ENCODE measurements around the gene FAM43A.

The FAM43A gene

DNA sequence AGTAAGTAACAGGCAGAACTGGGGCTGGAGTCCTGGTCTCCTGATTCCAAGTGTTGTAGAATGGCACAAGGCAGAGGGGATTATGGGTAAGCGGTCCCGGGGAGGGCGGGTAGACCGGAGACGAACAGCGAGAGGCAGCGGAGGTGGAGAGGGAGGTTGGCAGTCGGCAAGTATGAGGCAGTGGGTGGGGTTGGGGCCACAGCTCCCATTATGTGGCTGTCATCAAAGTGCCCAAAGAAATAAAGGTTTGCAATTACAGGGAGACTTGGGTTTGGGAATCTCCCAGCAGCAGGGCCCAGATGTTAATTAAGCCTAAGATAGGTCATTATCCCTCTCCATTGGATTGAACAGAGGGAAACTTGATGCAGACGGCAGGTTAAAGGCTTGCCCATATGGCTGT lies 16.9 kb downstream of the FAM43A start:
- FAIRE-seq (no peak), DNase-seq (ENCODE audit: extremely low spot score, insufficient read length, low read depth) (no peak)

GRCh38 chr3:194705227-194705626 lies 19.5 kb downstream of the FAM43A start:
- FAIRE-seq (no peak), DNase-seq (ENCODE audit: extremely low spot score, insufficient read length, low read depth) (no peak)

DNA sequence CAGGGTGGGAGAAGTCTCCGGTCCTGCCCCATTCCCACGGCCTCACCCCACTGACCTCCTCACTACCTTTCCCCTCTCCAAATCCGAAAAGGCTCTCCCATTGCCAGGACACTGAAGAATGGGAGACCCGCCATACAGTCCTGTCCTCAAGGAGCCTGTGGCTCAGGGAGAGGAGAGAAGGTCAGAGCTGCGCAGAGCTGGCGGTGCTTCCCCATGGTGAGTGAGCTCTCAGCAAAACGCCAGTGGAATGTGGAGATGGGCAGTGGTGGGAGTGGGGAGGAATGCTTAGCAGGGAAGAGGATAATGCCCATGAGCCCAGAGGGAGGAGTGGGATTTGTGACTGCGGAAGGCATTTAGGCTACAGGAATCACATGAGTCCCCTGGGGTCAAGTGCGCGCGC lies 20.1 kb downstream of the FAM43A start:
- FAIRE-seq (no peak), DNase-seq (ENCODE audit: extremely low spot score, insufficient read length, low read depth) (no peak)

GRCh38 chr3:194707147-194707540 lies 21.5 kb downstream of the FAM43A start:
- FAIRE-seq (no peak), DNase-seq (ENCODE audit: extremely low spot score, insufficient read length, low read depth) (no peak)

DNA sequence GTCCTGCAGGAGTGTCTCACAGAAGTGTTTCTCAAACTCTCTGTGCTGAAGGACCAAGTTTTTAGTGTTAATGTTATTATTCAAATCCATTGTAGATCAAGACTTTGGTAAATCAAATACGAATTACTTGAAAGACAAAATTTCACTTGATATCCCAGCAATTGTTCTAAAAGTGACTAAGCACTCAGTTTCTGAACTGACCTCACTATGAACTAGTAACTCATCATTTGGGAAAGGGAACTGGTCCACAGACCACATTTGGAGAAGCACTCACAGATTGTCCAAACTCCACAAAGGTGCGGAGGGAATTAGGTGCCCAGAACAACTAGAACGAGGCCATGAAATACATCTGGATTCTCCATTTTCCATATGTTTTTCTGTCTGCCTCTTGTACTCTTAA lies 25.6 kb downstream of the FAM43A start:
- no peak for FAIRE-seq
- no peak for DNase-seq (ENCODE audit: extremely low spot score, insufficient read length, low read depth)

- DNase-seq (ENCODE audit: extremely low spot score, insufficient read length, low read depth) (no peak), FAIRE-seq (no peak)
Measured at GRCh38 chr3:194711913-194712312, 26.2 kb downstream of the FAM43A start.

DNA sequence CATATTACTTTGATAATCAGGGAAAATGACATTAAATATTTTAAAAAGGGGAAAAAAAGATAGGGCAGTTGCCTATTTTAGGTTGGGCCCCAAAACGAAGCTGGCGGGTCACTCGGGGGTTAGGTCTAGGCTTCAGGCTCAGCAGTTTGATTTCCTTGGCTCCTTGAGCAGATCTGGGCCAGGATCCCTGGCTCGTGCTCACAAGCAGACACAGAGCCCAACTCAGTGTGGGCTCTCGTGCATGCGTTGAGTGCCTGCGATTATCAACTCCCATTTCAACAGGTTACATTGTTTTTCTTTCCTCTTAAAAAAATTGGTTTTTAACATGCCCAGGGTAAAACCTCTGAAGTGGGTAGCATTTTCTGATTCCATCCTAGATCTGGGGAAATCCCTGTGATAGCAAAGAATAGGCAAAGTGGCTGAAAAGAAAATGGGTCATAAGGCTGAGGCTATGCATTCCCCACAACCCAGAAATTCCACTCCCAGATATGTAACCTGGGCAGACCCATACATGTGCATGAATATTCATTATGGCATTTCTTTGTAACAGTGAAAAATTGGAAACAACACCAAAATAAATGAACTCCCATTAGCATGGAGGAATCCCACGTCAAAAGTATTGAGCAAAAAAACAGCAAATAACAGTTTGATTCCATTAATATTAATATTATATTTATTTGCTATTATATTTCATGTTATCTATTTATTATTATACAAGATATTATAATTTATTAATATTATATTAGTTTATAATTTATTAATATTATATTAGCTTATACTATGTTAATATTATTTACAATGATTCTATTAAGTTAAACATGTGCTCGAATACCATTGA lies 27.8 kb downstream of the FAM43A start:
- no peak for DNase-seq (ENCODE audit: extremely low spot score, insufficient read length, low read depth)
- no peak for FAIRE-seq

- FAIRE-seq (no peak), DNase-seq (ENCODE audit: extremely low spot score, insufficient read length, low read depth) (no peak)
Measured at GRCh38 chr3:194714137-194714455, 28.4 kb downstream of the FAM43A start.

DNA sequence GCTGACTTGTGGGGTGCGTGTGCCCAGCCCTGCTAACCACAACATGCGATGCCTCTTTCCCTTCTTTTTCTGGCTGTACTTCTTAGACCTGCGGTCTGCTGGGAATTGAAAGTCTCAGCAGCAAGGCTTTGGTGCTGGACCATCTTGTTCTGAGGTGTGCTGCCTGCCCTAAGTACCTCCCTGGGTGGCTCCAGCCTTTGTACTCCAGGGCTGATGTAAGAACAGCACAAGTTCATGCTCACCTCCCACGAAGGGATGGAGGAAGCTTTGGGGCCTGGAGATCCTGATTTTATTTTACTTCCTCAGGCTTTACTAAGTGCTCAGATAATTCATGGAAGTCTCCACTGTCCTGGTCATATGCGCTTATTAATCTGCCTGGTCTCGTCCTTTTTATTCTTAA lies 28.9 kb downstream of the FAM43A start:
- FAIRE-seq = no peak

GRCh38 chr3:194715022-194715800 lies 29.5 kb downstream of the FAM43A start:
- no peak for DNase-seq (ENCODE audit: extremely low spot score, insufficient read length, low read depth)
- no peak for FAIRE-seq

More for the DNA sequence above, 28.9 kb downstream of the FAM43A start:
- DNase-seq (ENCODE audit: extremely low spot score, insufficient read length, low read depth) = no peak

- FAIRE-seq (no peak), DNase-seq (ENCODE audit: extremely low spot score, insufficient read length, low read depth) (no peak)
Measured at GRCh38 chr3:194718079-194718478, 32.4 kb downstream of the FAM43A start.

DNA sequence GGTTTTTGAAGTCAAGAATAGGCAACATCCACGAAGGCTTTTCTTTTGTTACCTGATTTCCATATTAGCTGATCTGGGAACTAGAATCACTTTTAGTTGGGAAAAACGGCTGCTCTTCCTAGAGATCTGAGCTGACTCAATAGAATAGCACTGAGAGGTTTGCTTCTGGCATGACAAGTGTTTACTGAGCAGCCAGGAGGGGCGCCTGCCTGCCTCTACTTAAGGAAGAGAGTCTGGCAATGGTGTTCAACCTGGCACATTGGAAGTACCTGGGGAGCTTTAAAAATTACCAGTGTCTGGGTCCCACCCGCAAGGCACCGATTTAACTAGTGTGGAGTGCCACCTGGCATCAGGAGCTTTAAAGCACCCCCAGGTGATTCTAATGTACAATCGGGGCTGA lies 34.4 kb downstream of the FAM43A start:
- FAIRE-seq (no peak), DNase-seq (ENCODE audit: extremely low spot score, insufficient read length, low read depth) (no peak)

- DNase-seq (ENCODE audit: extremely low spot score, insufficient read length, low read depth) = no peak
- no peak for FAIRE-seq
Measured at GRCh38 chr3:194723846-194724618, 38.3 kb downstream of the FAM43A start.

DNA sequence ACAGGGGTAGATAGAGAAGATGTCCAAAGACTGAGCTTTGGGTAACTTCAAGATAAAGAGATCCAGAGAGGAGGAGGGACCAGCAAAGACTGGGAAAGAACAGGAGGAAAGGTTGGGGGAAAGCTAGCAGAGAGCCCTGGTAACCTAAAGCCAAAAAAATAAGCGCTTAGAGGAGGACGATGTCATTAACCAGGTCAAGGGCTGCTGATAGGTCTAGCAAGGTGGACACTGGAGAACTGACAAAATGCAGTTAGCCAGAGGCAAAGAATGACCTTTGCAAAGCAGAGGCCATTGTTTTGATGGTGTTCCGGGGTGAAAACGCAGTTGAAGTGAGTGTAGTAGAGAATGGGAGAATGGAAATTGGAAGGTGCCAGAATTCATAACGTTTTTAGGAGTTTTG lies 39.7 kb downstream of the FAM43A start:
- FAIRE-seq = no peak
- no peak for DNase-seq (ENCODE audit: extremely low spot score, insufficient read length, low read depth)

DNA sequence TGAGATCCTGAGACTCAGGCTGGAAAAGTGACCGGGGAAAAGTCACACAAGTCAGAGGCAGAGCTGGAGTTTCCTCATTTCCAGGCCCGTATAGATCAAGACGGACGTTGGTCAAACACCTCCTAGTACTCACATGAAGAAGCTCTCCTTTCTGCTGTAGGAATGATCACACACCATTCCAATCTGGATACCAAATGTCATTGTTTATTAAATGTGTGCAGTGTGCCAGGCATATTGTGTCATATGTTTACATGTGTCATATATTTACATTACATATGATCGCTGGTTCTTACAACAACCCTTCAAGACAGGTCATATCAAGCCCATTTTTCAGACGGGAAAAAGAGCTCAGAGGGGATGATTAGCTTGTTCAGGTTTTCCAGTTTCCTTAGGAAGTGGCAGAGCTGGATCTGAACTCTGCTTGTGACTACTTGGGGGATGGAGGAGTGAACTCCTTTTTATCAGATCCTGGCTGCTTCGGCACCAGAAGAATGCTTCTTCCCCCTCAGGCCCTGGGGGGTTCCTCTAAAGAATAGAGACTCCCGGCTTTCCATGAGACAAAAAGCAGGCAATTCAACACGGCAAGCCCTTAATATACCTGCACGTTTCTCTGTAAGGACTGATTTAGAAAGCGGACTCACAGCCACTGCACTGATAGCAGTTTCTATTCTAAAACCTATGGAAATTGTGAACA lies 41.9 kb downstream of the FAM43A start:
- FAIRE-seq (no peak), DNase-seq (ENCODE audit: extremely low spot score, insufficient read length, low read depth) (no peak)

- FAIRE-seq (no peak), DNase-seq (ENCODE audit: extremely low spot score, insufficient read length, low read depth) (no peak)
Measured at GRCh38 chr3:194728986-194729385, 43.3 kb downstream of the FAM43A start.

DNA sequence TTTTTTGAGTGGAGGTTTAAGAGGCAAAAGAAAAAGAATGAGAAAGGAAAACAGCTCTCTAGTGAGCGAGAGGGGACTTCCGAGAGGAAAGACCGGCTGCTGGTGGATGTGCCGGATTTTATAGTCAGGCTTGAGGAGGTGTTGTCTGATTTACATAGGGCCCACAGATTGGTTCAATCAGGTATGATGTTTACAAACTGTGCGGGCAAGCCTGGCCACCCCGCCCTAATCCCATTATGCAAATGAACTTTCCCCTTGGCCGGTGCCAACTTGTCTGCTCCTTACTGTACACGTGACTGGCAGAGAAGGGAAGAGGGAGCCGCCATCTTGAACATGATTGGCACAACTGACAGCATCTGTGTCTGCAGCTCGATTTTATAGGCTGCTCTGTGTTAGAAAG lies 44.7 kb downstream of the FAM43A start:
- DNase-seq (ENCODE audit: extremely low spot score, insufficient read length, low read depth) = no peak
- FAIRE-seq = no peak

GRCh38 chr3:194731506-194732073 lies 45.9 kb downstream of the FAM43A start:
- no peak for DNase-seq (ENCODE audit: extremely low spot score, insufficient read length, low read depth)
- FAIRE-seq = no peak

- no peak for DNase-seq (ENCODE audit: extremely low spot score, insufficient read length, low read depth)
- no peak for FAIRE-seq
Measured at GRCh38 chr3:194732617-194733016, 46.9 kb downstream of the FAM43A start.

All from GM18507 (cell line).